ENCODE measurements around the gene SPRYD3. TPM values are rescaled to one million over a fixed set of nuclear protein-coding genes. Genes with fewer than 3 reads are reported as not detected.

Gene SPRYD3
- total and polyA plus RNA-seq, 3 experiments from 2014 or later: 40.1 to 63.0 (median 43.3) TPM

- Mint-ChIP-seq H3K9me3 (no peaks in the 10 kb centered on the region), H3K4me1 (peaks cover 10 to 15% (median 12%) of the 10 kb centered on the region in 3 donors), H3K27me3 (no peaks in the 10 kb centered on the region), H3K4me3 (peak overlapping the region; percentile 89 to 96 (median 93)), H3K36me3 (peaks cover 0 to 2% (median 0%) of the 10 kb centered on the region in 3 donors), H3K27ac (peak overlapping the region; percentile 84 to 98 (median 92))
- H3K4me1 ChIP-seq (ENCODE audit: insufficient read depth, low read length): peaks cover 7% of the 10 kb centered on the region
- DNase-seq: peak; percentile 91 to 96 (median 92)
- no peaks in the 10 kb centered on the region for H3K36me3 ChIP-seq (ENCODE audit: insufficient read depth, low read length)
- POLR2A ChIA-PET: interaction anchor here (0.7 to 1.9 kb wide), 5 partner anchors 9 to 45 kb away, joined by 3 to 11 read pairs (median 7); partner anchors contain the start of gene SPRYD3
- H3K27me3 ChIP-seq (ENCODE audit: insufficient read depth, low read length, poor library complexity, severe bottlenecking): no peaks in the 10 kb centered on the region
- H3K27ac ChIP-seq (ENCODE audit: low read depth, low read length): peak overlapping the region; percentile 55
- peak overlapping the region; percentile 86 for H3K4me3 ChIP-seq (ENCODE audit: low read length)
- CTCF ChIA-PET: interaction anchor here (0.7 to 7.0 kb wide), 11 partner anchors 11 to 306 kb away, joined by 3 to 70 read pairs (median 5); partner anchors contain the start of genes AAAS, EIF4B, SOAT2 and SPRYD3
- no peaks in the 10 kb centered on the region for H3K9me3 ChIP-seq (ENCODE audit: low read length)
These were observed 24.9 kb downstream of the SPRYD3 start for GRCh38 chr12:53054112-53054878.

GRCh38 chr12:53053218-53054111 lies 25.7 kb downstream of the SPRYD3 start:
- Mint-ChIP-seq H3K36me3 (peaks cover 0 to 2% (median 0%) of the 10 kb centered on the region in 3 donors), H3K4me1 (peaks cover 10 to 15% (median 12%) of the 10 kb centered on the region in 3 donors), H3K27ac (peak overlapping the region; percentile 84 to 98 (median 92)), H3K27me3 (no peaks in the 10 kb centered on the region), H3K9me3 (no peaks in the 10 kb centered on the region), H3K4me3 (peak overlapping the region; percentile 89 to 96 (median 93))
- ChIA-PET POLR2A (interaction anchor here (0.7 to 1.9 kb wide), 4 partner anchors 25 to 46 kb away, joined by 3 to 11 read pairs (median 8); partner anchors contain the start of gene SPRYD3), CTCF (interaction anchor here (0.7 to 7.0 kb wide), 12 partner anchors 10 to 307 kb away, joined by 3 to 70 read pairs (median 4); partner anchors contain the start of genes AAAS, EIF4B, SOAT2 and SPRYD3)
- Histone ChIP-seq H3K27me3 (ENCODE audit: insufficient read depth, low read length, poor library complexity, severe bottlenecking) (no peaks in the 10 kb centered on the region), H3K27ac (ENCODE audit: low read depth, low read length) (peak overlapping the region; percentile 55), H3K4me3 (ENCODE audit: low read length) (peak overlapping the region; percentile 86), H3K4me1 (ENCODE audit: insufficient read depth, low read length) (peaks cover 7% of the 10 kb centered on the region), H3K36me3 (ENCODE audit: insufficient read depth, low read length) (no peaks in the 10 kb centered on the region), H3K9me3 (ENCODE audit: low read length) (no peaks in the 10 kb centered on the region)
- peak; percentile 44 to 75 (median 56) for DNase-seq

- Histone ChIP-seq H3K4me1 (ENCODE audit: insufficient read depth, low read length) (peaks cover 7% of the 10 kb centered on the region), H3K36me3 (ENCODE audit: insufficient read depth, low read length) (no peaks in the 10 kb centered on the region), H3K27me3 (ENCODE audit: insufficient read depth, low read length, poor library complexity, severe bottlenecking) (no peaks in the 10 kb centered on the region), H3K27ac (ENCODE audit: low read depth, low read length) (no peak overlapping the region), H3K4me3 (ENCODE audit: low read length) (no peak overlapping the region), H3K9me3 (ENCODE audit: low read length) (no peaks in the 10 kb centered on the region)
- Mint-ChIP-seq H3K4me1 (peaks cover 10 to 17% (median 13%) of the 10 kb centered on the region in 3 donors), H3K27ac (peak overlapping the region in 1 of 8 donors; percentile 68), H3K27me3 (no peaks in the 10 kb centered on the region), H3K36me3 (peaks cover 0 to 2% (median 0%) of the 10 kb centered on the region in 3 donors), H3K4me3 (no peak overlapping the region), H3K9me3 (no peaks in the 10 kb centered on the region)
- no peak for DNase-seq
- ChIA-PET CTCF (interaction anchor here (1.1 to 7.0 kb wide), 4 partner anchors 9 to 46 kb away, joined by 4 to 70 read pairs (median 6); partner anchors contain the start of gene EIF4B), POLR2A (interaction anchor here (0.5 kb wide), 1 partner anchor 18 kb away, joined by 5 read pairs; no protein-coding TSS in a partner anchor)
These were observed 26.6 kb downstream of the SPRYD3 start for GRCh38 chr12:53052419-53053217.

- ChIA-PET CTCF (interaction anchor here (0.6 to 7.0 kb wide), 4 partner anchors 10 to 270 kb away, joined by 3 to 70 read pairs (median 5); partner anchors contain the start of genes AAAS and SOAT2), POLR2A (no interaction called here)
- Histone ChIP-seq H3K4me3 (ENCODE audit: low read length) (no peak overlapping the region), H3K36me3 (ENCODE audit: insufficient read depth, low read length) (no peaks in the 10 kb centered on the region), H3K27me3 (ENCODE audit: insufficient read depth, low read length, poor library complexity, severe bottlenecking) (no peaks in the 10 kb centered on the region), H3K4me1 (ENCODE audit: insufficient read depth, low read length) (peaks cover 7% of the 10 kb centered on the region), H3K9me3 (ENCODE audit: low read length) (no peaks in the 10 kb centered on the region), H3K27ac (ENCODE audit: low read depth, low read length) (no peak overlapping the region)
- Mint-ChIP-seq H3K9me3 (no peaks in the 10 kb centered on the region), H3K4me1 (peaks cover 10 to 17% (median 13%) of the 10 kb centered on the region in 3 donors), H3K27ac (peak overlapping the region in 2 of 8 donors; percentile 43 to 68), H3K36me3 (peaks cover 0 to 2% (median 0%) of the 10 kb centered on the region in 3 donors), H3K4me3 (peak overlapping the region in 2 of 7 donors; percentile 19 to 50), H3K27me3 (no peaks in the 10 kb centered on the region)
- DNase-seq: no peak
These were observed 27.2 kb downstream of the SPRYD3 start for GRCh38 chr12:53051881-53052412.

- Histone ChIP-seq H3K4me3 (ENCODE audit: low read length) (no peak overlapping the region), H3K36me3 (ENCODE audit: insufficient read depth, low read length) (no peaks in the 10 kb centered on the region), H3K27ac (ENCODE audit: low read depth, low read length) (no peak overlapping the region), H3K27me3 (ENCODE audit: insufficient read depth, low read length, poor library complexity, severe bottlenecking) (no peaks in the 10 kb centered on the region), H3K4me1 (ENCODE audit: insufficient read depth, low read length) (peaks cover 11% of the 10 kb centered on the region), H3K9me3 (ENCODE audit: low read length) (no peaks in the 10 kb centered on the region)
- CTCF ChIA-PET: interaction anchor here (0.6 to 7.0 kb wide), 4 partner anchors 10 to 271 kb away, joined by 3 to 70 read pairs (median 5); partner anchors contain the start of genes AAAS and SOAT2
- H3K9me3 Mint-ChIP-seq: no peaks in the 10 kb centered on the region
- H3K4me1 Mint-ChIP-seq: peaks cover 16 to 23% (median 18%) of the 10 kb centered on the region in 3 donors
- H3K27me3 Mint-ChIP-seq: no peaks in the 10 kb centered on the region
- H3K4me3 Mint-ChIP-seq: peak overlapping the region in 2 of 7 donors; percentile 32 to 64
- POLR2A ChIA-PET: no interaction called here
- DNase-seq: no peak
- peaks cover 0 to 5% (median 0%) of the 10 kb centered on the region in 3 donors for H3K36me3 Mint-ChIP-seq
- peak overlapping the region in 5 of 8 donors; percentile 43 to 78 (median 58) for H3K27ac Mint-ChIP-seq
These were observed 27.9 kb downstream of the SPRYD3 start for GRCh38 chr12:53051058-53051880.

- H3K27me3 Mint-ChIP-seq: no peaks in the 10 kb centered on the region
- DNase-seq: no peak
- H3K27me3 ChIP-seq (ENCODE audit: insufficient read depth, low read length, poor library complexity, severe bottlenecking): no peaks in the 10 kb centered on the region
- H3K4me1 ChIP-seq (ENCODE audit: insufficient read depth, low read length): peaks cover 14% of the 10 kb centered on the region
- peak overlapping the region in 6 of 8 donors; percentile 3 to 96 (median 68) for H3K27ac Mint-ChIP-seq
- H3K9me3 Mint-ChIP-seq: no peaks in the 10 kb centered on the region
- ChIA-PET CTCF (interaction anchor here (1.3 to 1.7 kb wide), 2 partner anchors 11 to 271 kb away, joined by 4 to 6 read pairs; partner anchors contain the start of gene AAAS), POLR2A (no interaction called here)
- peak overlapping the region in 2 of 7 donors; percentile 29 to 64 for H3K4me3 Mint-ChIP-seq
- no peaks in the 10 kb centered on the region for H3K36me3 ChIP-seq (ENCODE audit: insufficient read depth, low read length)
- H3K9me3 ChIP-seq (ENCODE audit: low read length): no peaks in the 10 kb centered on the region
- no peak overlapping the region for H3K4me3 ChIP-seq (ENCODE audit: low read length)
- H3K4me1 Mint-ChIP-seq: peaks cover 17 to 30% (median 23%) of the 10 kb centered on the region in 3 donors
- H3K27ac ChIP-seq (ENCODE audit: low read depth, low read length): no peak overlapping the region
- peaks cover 0 to 5% (median 0%) of the 10 kb centered on the region in 3 donors for H3K36me3 Mint-ChIP-seq
These were observed 28.6 kb downstream of the SPRYD3 start for GRCh38 chr12:53050426-53051057.

Data from CD8-positive, alpha-beta memory T cell (primary cell).